GM18526 (cell line): ENCODE measurements around the gene STAB2.

Source experiments
- POLR2A ChIP-seq: IDR thresholded peaks from 3 replicates; pipeline ENCODE4 v1.6.1; 2011; ENCODE audit not compliant: insufficient read length; ENCODE audit errors: extremely low read depth

STAB2 gene

GRCh38 chr12:103571286-103571685, 15.8 kb upstream of the STAB2 start:
- TF ChIP-seq POLR2A = no peak

GRCh38 chr12:103572312-103573045, 14.6 kb upstream of the STAB2 start:
- no peak for TF ChIP-seq POLR2A

DNA sequence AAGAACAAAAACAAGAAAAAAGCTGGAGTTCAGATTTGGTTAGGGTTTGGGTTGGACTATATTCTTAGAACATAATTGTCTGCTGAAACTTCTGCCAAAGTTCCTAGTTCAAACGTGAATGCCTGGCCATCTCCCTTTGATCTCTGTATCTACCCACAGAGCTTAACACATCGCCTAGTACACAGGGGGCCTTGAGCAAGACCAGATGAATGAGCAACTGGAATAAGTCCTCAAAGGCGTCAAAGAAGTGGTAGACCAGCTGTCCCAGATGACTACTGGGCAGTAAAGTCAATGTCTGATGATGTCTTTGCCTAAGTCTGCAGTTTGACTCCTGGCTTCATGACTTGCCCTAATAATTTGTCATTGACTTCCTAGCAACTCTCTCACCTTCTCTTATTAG, 13.9 kb upstream of the STAB2 start:
- TF ChIP-seq POLR2A = no peak

DNA sequence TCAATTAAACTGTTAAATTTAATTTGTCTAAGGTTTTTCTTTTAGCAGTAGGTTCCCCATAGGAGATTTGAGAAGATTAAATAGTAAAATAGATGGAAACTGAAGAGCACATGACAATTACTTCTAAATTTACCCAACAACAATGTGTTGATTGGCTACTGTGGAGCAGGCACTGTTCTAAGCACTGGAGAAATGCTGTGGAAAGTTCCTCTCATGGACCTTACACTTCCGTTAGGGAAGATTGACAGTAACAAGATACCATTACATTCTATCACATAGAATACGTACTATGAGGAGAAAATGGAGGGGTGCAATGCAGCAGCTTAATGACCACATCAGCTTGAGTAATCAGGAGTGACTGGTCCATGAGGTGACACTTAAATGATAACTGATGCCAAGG, 8.1 kb upstream of the STAB2 start:
- no peak for TF ChIP-seq POLR2A

DNA sequence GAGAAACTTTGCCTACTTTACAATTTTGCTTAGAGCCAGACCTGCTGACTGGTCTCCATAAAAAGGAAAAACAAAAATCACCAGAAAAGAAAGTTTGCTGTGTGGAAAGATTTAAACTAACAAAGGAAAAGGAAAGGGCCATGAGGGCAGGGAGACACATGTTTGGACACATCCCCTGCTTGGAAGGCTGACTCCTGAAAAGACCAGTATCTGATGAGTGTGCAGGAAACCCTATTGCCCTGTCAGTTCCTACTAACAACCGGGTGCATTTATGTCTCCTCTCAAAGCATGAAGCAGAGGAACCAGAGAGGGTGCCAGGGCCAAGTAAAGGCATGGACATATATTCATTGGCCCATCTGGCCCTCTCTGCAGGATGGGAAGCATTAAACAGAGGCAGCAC, 7.0 kb upstream of the STAB2 start:
- TF ChIP-seq POLR2A = no peak

DNA sequence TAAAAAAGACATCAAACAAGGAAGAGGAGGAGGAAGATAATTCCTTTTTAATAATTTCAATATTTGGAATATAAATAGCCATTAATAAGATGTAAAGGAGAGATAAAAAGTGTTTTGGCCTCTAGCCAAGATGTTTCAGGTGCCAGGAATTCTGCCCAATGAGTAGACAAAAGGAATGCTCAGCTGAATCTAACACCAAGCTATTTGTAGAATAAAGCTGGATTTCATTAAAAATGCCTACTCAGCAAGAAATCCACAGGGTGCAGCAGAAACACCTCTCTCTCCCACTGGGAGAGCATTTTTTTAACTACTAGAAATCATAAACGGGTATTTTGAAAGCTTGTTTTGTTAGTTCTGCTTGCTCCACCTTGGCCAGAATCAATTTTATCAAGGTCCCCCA, 4.1 kb upstream of the STAB2 start:
- TF ChIP-seq POLR2A = no peak

- no peak for TF ChIP-seq POLR2A
Observed at GRCh38 chr12:103586132-103586531, 941 bp upstream of the STAB2 start.

DNA sequence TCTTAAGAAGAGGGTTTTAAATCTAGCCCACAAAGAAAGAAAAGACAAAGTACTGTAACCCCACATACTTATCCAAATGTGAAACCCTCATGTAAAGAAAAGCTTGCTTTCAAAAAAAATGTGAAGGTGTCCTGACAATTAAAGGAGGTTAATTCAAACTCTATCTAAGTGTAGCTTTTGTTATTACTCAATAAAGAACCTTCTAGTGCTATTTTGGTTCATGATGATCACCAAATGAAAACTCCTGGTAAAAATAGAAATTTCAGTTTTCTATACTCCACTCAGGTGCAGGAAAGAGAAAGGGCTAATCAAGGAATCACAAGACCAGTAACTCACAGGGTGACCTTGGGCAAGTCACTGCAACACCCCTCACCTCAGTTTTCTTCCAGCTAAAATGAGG, 1.6 kb downstream of the STAB2 start:
- no peak for TF ChIP-seq POLR2A

DNA sequence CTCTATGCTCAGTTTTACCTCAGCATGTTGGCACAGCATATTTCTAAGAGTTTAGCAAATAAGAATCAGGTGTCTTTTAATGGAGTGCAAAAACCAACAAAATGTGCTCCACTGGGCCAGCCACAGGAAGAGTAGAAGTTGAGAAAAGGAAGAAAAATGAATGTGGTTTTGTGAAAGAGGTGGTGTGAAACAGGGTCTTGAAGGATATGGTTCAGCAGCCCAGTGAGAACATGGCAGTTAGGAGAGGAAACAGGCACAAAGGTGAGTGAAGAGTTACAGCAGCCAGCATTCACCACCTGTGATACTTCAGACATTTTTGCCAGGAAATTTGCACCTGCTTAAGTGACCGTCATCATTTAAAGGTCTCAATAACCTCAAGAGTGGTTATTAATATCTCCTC, 2.4 kb downstream of the STAB2 start:
- TF ChIP-seq POLR2A = no peak

DNA sequence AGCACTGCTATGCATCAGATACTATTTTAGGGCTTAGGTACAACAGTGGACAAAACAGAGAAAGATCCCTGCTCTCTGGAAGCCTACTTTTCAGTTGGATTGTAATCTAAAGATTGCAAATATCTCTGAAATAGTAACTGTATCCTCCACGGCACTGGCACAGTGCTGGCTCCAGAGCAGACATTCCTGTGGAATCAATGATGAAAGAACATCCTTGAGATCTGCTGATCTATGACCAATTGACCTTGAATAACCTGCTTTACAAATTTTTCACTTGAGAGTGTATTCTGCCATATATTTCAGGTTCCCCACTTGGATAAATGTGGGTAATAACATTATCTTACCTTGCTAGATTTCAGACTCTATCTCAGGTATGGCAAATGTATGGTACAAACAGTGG, 3.2 kb downstream of the STAB2 start:
- TF ChIP-seq POLR2A = no peak

DNA sequence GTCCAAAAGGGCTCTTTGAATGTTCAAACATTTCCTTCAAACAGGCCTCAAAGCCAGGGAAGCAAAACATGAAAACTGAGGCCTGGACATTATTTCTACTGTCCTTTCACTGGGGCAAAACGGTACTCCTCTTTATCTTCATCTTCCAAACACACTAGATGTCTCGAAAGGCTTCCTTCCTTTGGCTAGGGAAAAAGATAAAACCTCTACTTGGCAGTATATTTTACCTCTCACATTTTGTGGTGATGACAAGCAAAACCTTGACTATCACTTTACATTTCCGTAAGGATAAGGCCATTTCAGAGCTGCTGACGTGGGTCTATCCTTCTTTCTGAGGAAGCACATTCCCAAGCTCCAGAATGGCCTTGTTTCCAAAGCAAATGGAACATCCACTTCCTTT, 9.9 kb downstream of the STAB2 start:
- TF ChIP-seq POLR2A = no peak

GRCh38 chr12:103599274-103599673, 12.2 kb downstream of the STAB2 start:
- TF ChIP-seq POLR2A = no peak

GRCh38 chr12:103600967-103601728, 14.1 kb downstream of the STAB2 start:
- no peak for TF ChIP-seq POLR2A

GRCh38 chr12:103620395-103620794, 33.3 kb downstream of the STAB2 start:
- TF ChIP-seq POLR2A = no peak

- TF ChIP-seq POLR2A = no peak
Observed at GRCh38 chr12:103623716-103624115, 36.6 kb downstream of the STAB2 start.

DNA sequence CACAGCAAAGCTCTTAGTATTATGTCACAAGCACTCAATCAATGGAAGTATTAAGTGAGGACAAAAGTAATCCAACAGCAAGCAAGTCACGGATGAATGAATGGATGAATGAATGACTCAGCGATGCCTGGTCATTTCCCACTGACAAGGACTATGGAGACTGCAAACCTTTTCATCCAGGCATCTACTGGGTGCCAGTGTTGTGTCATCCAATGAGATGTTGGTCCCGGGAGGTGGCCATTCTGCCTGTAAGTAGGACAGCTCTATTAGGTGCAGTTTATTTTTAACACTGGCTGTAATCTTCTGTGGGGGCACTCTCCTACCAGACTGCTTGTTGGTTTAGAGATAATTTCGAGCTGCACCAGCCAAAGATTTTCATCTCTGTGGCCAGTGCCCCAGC, 39.4 kb downstream of the STAB2 start:
- no peak for TF ChIP-seq POLR2A
